PC-3 (cell line): ENCODE measurements around the gene TRMT10C. TPM values are rescaled to one million over a fixed set of nuclear protein-coding genes. Genes with fewer than 3 reads are reported as not detected.

ENCODE experiments used
- ATAC-seq: fragments of 200-7000 bp; cut with Tn5 transposase; 2 replicates; pipeline ENCODE4 v1.9.1; 2020; ENCODE audit warnings: mild to moderate bottlenecking, moderate library complexity
- BruUV-seq: library from RNA; stranded (reverse); fragments of 400-500 nt; replicated peaks from 2 replicates; lab custom pipeline; 2021; lab: Mats Ljungman, UMichigan
- CTCF ChIA-PET: fragments of 300-600 bp; sonication (Branson Sonifier 250); formaldehyde crosslinking; loops from one replicate; lab custom pipeline; 2022; ENCODE audit warnings: antibody characterized with exemption; lab: Charles Lee
- POLR2A ChIA-PET: fragments of 300-600 bp; sonication (Branson Sonifier 250); formaldehyde crosslinking; loops from one replicate; lab custom pipeline; 2022; ENCODE audit warnings: antibody characterized with exemption; ENCODE audit not compliant: unreplicated experiment; lab: Charles Lee
- DNase-seq: peaks from one replicate; pipeline ENCODE4 v3.0.0-alpha.2; 2015
- H2AFZ ChIP-seq: fragments of 300-600 bp; sonication (generic); 2 replicates; pipeline ENCODE4 v1.6.0; 2016; ENCODE audit warnings: antibody characterized with exemption, low read length
- H3F3A ChIP-seq: fragments of 300-600 bp; sonication (generic); one replicate; pipeline ENCODE4 v1.6.0; 2017; ENCODE audit warnings: antibody characterized with exemption, low read length, control low read depth, mild to moderate bottlenecking; ENCODE audit not compliant: unreplicated experiment
- H3K27ac ChIP-seq: fragments of 300-600 bp; sonication (generic); 2 replicates; pipeline ENCODE4 v1.5.1; 2016; ENCODE audit warnings: mild to moderate bottlenecking, low read length
- H3K27me3 ChIP-seq: fragments of 300-600 bp; sonication (generic); 2 replicates; pipeline ENCODE4 v1.6.1; 2016; ENCODE audit warnings: low read length, mixed read lengths
- H3K36me3 ChIP-seq: fragments of 300-600 bp; sonication (generic); 2 replicates; pipeline ENCODE4 v1.6.1; 2016; ENCODE audit warnings: low read depth, mixed run types, low read length, mixed read lengths
- H3K4me1 ChIP-seq: fragments of 300-600 bp; sonication (generic); 2 replicates; pipeline ENCODE4 v1.5.1; 2016; ENCODE audit warnings: low read length; ENCODE audit not compliant: insufficient read depth
- H3K4me2 ChIP-seq: fragments of 300-600 bp; sonication (generic); 2 replicates; pipeline ENCODE4 v1.6.0; 2016; ENCODE audit warnings: low read length
- H3K4me3 ChIP-seq: fragments of 300-600 bp; sonication (generic); 2 replicates; pipeline ENCODE4 v1.5.1; 2016; ENCODE audit warnings: mild to moderate bottlenecking, low read length, mixed read lengths
- H3K79me2 ChIP-seq: fragments of 300-600 bp; sonication (generic); 2 replicates; pipeline ENCODE4 v1.6.1; 2017; ENCODE audit warnings: low read length, mixed read lengths
- H3K9ac ChIP-seq: fragments of 300-600 bp; sonication (generic); 2 replicates; pipeline ENCODE4 v1.6.0; 2016; ENCODE audit warnings: mild to moderate bottlenecking, low read length
- H3K9me2 ChIP-seq: fragments of 300-600 bp; sonication (generic); replicated peaks from 2 replicates; pipeline ENCODE4 v1.6.1; 2016; ENCODE audit warnings: mixed run types, low read length, mixed read lengths
- H3K9me3 ChIP-seq: fragments of 300-600 bp; sonication (generic); 2 replicates; pipeline ENCODE4 v1.6.1; 2016; ENCODE audit warnings: low read length, mixed read lengths
- H4K20me1 ChIP-seq: fragments of 300-600 bp; sonication (generic); 2 replicates; pipeline ENCODE4 v1.6.1; 2016; ENCODE audit warnings: low read length, mixed read lengths
- CTCF ChIP-seq: fragments of 300-600 bp; sonication (generic); conservative IDR thresholded peaks from 2 replicates; pipeline ENCODE4 v1.5.1; 2017; ENCODE audit warnings: antibody characterized with exemption, low read depth, mild to moderate bottlenecking, low read length
- EZH2 ChIP-seq: fragments of 300-600 bp; sonication (generic); IDR thresholded peaks from one replicate; pipeline ENCODE4 v1.6.1; 2017; ENCODE audit warnings: antibody characterized with exemption, mild to moderate bottlenecking, low read length; ENCODE audit not compliant: unreplicated experiment
- EZH2phosphoT487 ChIP-seq: fragments of 300-600 bp; sonication (generic); IDR thresholded peaks from 2 replicates; pipeline ENCODE4 v1.6.1; 2018; ENCODE audit warnings: mild to moderate bottlenecking, antibody characterized with exemption, low read length, borderline replicate concordance
- intact Hi-C: fragments of 100-400 bp; cut with micrococcal nuclease; formaldehyde crosslinking; loops from 2 replicates; pipeline ENCODE4 v1.9.0; 2023
- total RNA-seq: library from RNA; depleted of rRNA; stranded (reverse); fragments of >200 nt; gene quantifications from 2 replicates; pipeline ENCODE4 v1.2.3, GENCODE V29; 2014

Gene TRMT10C
- total RNA-seq, 1 experiment from 2014 or later = 35.2 TPM

GRCh38 chr3:101556064-101556463 is 5.6 kb upstream of the TRMT10C start:
- Histone ChIP-seq H4K20me1 (no peaks in the 10 kb centered on the region), H3K9me2 (no peaks in the 10 kb centered on the region), H3K4me3 (no peak overlapping the region), H3K79me2 (no peaks in the 10 kb centered on the region), H3K9me3 (no peaks in the 10 kb centered on the region), H3F3A (no peaks in the 10 kb centered on the region), H3K36me3 (no peaks in the 10 kb centered on the region), H3K4me2 (no peak overlapping the region), H3K27ac (no peak overlapping the region), H3K9ac (no peak overlapping the region), H2AFZ (no peak overlapping the region), H3K27me3 (no peaks in the 10 kb centered on the region), H3K4me1 (no peaks in the 10 kb centered on the region)
- no TSS peak for BruUV-seq
- ChIA-PET CTCF (no interaction called here), POLR2A (no interaction called here)
- TF ChIP-seq EZH2phosphoT487 = no peak
- no peak for TF ChIP-seq EZH2
- no peak for TF ChIP-seq CTCF
- intact Hi-C loops = no loop called here
- no peak for DNase-seq
- no peak for ATAC-seq

GRCh38 chr3:101567528-101568317 is 6.1 kb downstream of the TRMT10C start:
- peaks cover 31% of the 10 kb centered on the region for H3K4me1 ChIP-seq
- H3K4me3 ChIP-seq = no peak overlapping the region
- POLR2A ChIA-PET = no interaction called here
- TF ChIP-seq EZH2 = no peak
- TF ChIP-seq EZH2phosphoT487 = no peak
- no peak for TF ChIP-seq CTCF
- H3K9ac ChIP-seq = no peak overlapping the region
- ATAC-seq (peak; percentile 52), DNase-seq (peak; percentile 31)
- no peaks in the 10 kb centered on the region for H3K9me3 ChIP-seq
- peaks cover 30% of the 10 kb centered on the region for H4K20me1 ChIP-seq
- CTCF ChIA-PET = no interaction called here
- intact Hi-C loops = no loop called here
- 0 out of 2 replicates have a peak overlapping the region, but pooled peaks have one; percentile 11 for H3K4me2 ChIP-seq
- H3K9me2 ChIP-seq = no peaks in the 10 kb centered on the region
- BruUV-seq = no TSS peak
- no peak overlapping the region for H2AFZ ChIP-seq
- no peaks in the 10 kb centered on the region for H3F3A ChIP-seq
- H3K27me3 ChIP-seq = no peaks in the 10 kb centered on the region
- no peak overlapping the region for H3K27ac ChIP-seq
- H3K36me3 ChIP-seq = peaks cover 23% of the 10 kb centered on the region
- H3K79me2 ChIP-seq = peaks cover 39% of the 10 kb centered on the region
